Ectodermal cell (in vitro differentiated cells): ENCODE measurements around the gene TOP2B.

Experiments used
- H3K27ac ChIP-seq: 2 replicates; pipeline ENCODE4 v1.7.0; 2013; ENCODE audit warnings: mild to moderate bottlenecking, low read depth, low read length; ENCODE audit not compliant: insufficient read depth, poor library complexity, severe bottlenecking
- H3K27me3 ChIP-seq: 2 replicates; pipeline ENCODE4 v1.7.0; 2013; ENCODE audit warnings: mild to moderate bottlenecking, low read length; ENCODE audit not compliant: insufficient read depth, control insufficient read depth, poor library complexity, severe bottlenecking
- H3K36me3 ChIP-seq: one replicate; pipeline ENCODE4 v1.7.0; 2013; ENCODE audit warnings: low read length; ENCODE audit not compliant: control insufficient read depth, insufficient read depth
- H3K4me1 ChIP-seq: one replicate; pipeline ENCODE4 v1.7.0; 2013; ENCODE audit warnings: low read length; ENCODE audit not compliant: control insufficient read depth, insufficient read depth
- H3K4me3 ChIP-seq: 2 replicates; pipeline ENCODE4 v1.7.0; 2013; ENCODE audit warnings: low read depth, low read length, control low read depth; ENCODE audit not compliant: insufficient read depth
- H3K9me3 ChIP-seq: 2 replicates; pipeline ENCODE4 v1.7.0; 2013; ENCODE audit warnings: mild to moderate bottlenecking, low read length, moderate library complexity; ENCODE audit not compliant: control insufficient read depth
- WGBS, 2 experiments: methylation state at CpG; one replicate each; pipeline ENCODE4 v1.1.7; 2013; ENCODE audit warnings: missing lambda C conversion rate in 2 of 2; 5-methylcytosine and 5-hydroxymethylcytosine counted together

The TOP2B gene

GRCh38 chr3:25674670-25675069 is 10.0 kb upstream of the TOP2B start:
- H3K36me3 ChIP-seq: no peaks in the 10 kb centered on the region
- WGBS, 2 experiments: 98 to 100% methylated on average over 2 of the region's 2 CpGs
- no peaks in the 10 kb centered on the region for H3K4me1 ChIP-seq

GRCh38 chr3:25673738-25674298 is 9.1 kb upstream of the TOP2B start:
- no peaks in the 10 kb centered on the region for H3K36me3 ChIP-seq
- no peaks in the 10 kb centered on the region for H3K9me3 ChIP-seq
- H3K27ac ChIP-seq: no peak overlapping the region
- H3K4me3 ChIP-seq: no peak overlapping the region
- 92 to 94% methylated on average over 8 of the region's 8 CpGs for WGBS, 2 experiments
- H3K4me1 ChIP-seq: no peaks in the 10 kb centered on the region
- no peaks in the 10 kb centered on the region for H3K27me3 ChIP-seq

More at GRCh38 chr3:25674670-25675069, 10.0 kb upstream of the TOP2B start:
- Histone ChIP-seq H3K27ac (no peak overlapping the region), H3K27me3 (no peaks in the 10 kb centered on the region), H3K9me3 (no peaks in the 10 kb centered on the region), H3K4me3 (no peak overlapping the region)

GRCh38 chr3:25665315-25666280 is 891 bp upstream of the TOP2B start:
- Histone ChIP-seq H3K27me3 (no peaks in the 10 kb centered on the region), H3K9me3 (no peaks in the 10 kb centered on the region), H3K36me3 (no peaks in the 10 kb centered on the region), H3K4me1 (peaks cover 17% of the 10 kb centered on the region), H3K4me3 (peak overlapping the region; percentile 84), H3K27ac (peak overlapping the region; percentile 94)
- WGBS, 2 experiments: 27 to 31% methylated on average over 13 to 14 of the region's 14 CpGs

GRCh38 chr3:25663869-25664811 is 567 bp downstream of the TOP2B start:
- Histone ChIP-seq H3K36me3 (no peaks in the 10 kb centered on the region), H3K27ac (peak overlapping the region; percentile 94), H3K4me1 (peaks cover 17% of the 10 kb centered on the region), H3K4me3 (peak overlapping the region; percentile 84), H3K9me3 (no peaks in the 10 kb centered on the region), H3K27me3 (no peaks in the 10 kb centered on the region)
- 0% methylated on average over 113 to 115 of the region's 115 CpGs for WGBS, 2 experiments

GRCh38 chr3:25663347-25663868 is 1.3 kb downstream of the TOP2B start:
- 0 to 1% methylated on average over 15 of the region's 15 CpGs for WGBS, 2 experiments
- no peaks in the 10 kb centered on the region for H3K36me3 ChIP-seq
- H3K4me1 ChIP-seq: peaks cover 17% of the 10 kb centered on the region
- peak overlapping the region; percentile 84 for H3K4me3 ChIP-seq
- no peaks in the 10 kb centered on the region for H3K9me3 ChIP-seq
- peak overlapping the region; percentile 94 for H3K27ac ChIP-seq
- no peaks in the 10 kb centered on the region for H3K27me3 ChIP-seq

GRCh38 chr3:25662736-25663320 is 1.9 kb downstream of the TOP2B start:
- Histone ChIP-seq H3K27me3 (no peaks in the 10 kb centered on the region), H3K36me3 (no peaks in the 10 kb centered on the region), H3K9me3 (no peaks in the 10 kb centered on the region), H3K27ac (no peak overlapping the region), H3K4me3 (peak overlapping the region; percentile 84), H3K4me1 (peaks cover 17% of the 10 kb centered on the region)
- 52 to 54% methylated on average over 7 of the region's 7 CpGs for WGBS, 2 experiments

- Histone ChIP-seq H3K9me3 (no peaks in the 10 kb centered on the region), H3K36me3 (no peaks in the 10 kb centered on the region), H3K27ac (no peak overlapping the region), H3K4me3 (no peak overlapping the region), H3K27me3 (no peaks in the 10 kb centered on the region), H3K4me1 (peaks cover 17% of the 10 kb centered on the region)
- 70 to 81% methylated on average over 3 to 4 of the region's 4 CpGs for WGBS, 2 experiments
Measured at GRCh38 chr3:25661694-25662437, 2.8 kb downstream of the TOP2B start.

GRCh38 chr3:25658836-25659235 is 5.9 kb downstream of the TOP2B start:
- no peaks in the 10 kb centered on the region for H3K36me3 ChIP-seq
- 92 to 100% methylated on average over 1 of the region's 1 CpG for WGBS, 2 experiments
- no peak overlapping the region for H3K4me3 ChIP-seq

GRCh38 chr3:25657293-25657692 is 7.4 kb downstream of the TOP2B start:
- Histone ChIP-seq H3K9me3 (no peaks in the 10 kb centered on the region), H3K4me1 (peaks cover 4% of the 10 kb centered on the region), H3K4me3 (no peak overlapping the region), H3K36me3 (no peaks in the 10 kb centered on the region), H3K27me3 (no peaks in the 10 kb centered on the region), H3K27ac (no peak overlapping the region)

More at GRCh38 chr3:25658836-25659235, 5.9 kb downstream of the TOP2B start:
- no peaks in the 10 kb centered on the region for H3K27me3 ChIP-seq
- H3K4me1 ChIP-seq: peaks cover 6% of the 10 kb centered on the region
- H3K9me3 ChIP-seq: no peaks in the 10 kb centered on the region
- no peak overlapping the region for H3K27ac ChIP-seq
